NCI-H2081 (cell line): ENCODE data around the gene KANSL1.
"Not testable (repeated sequence)": the region's sequence is repeated elsewhere in the genome, so short reads cannot be mapped to it uniquely, and the experiment has no call there.

Source experiments
- DNase-seq, 2 experiments: peaks; one replicate each; lab custom pipeline; 2025; lab: John Stamatoyannopoulos, UW

KANSL1 gene

GRCh38 chr17:46038414-46038813 lies 154.8 kb downstream of the KANSL1 start:
- DNase-seq = no peak

- DNase-seq = no peak
Observed at GRCh38 chr17:46037722-46038255, 155.4 kb downstream of the KANSL1 start.

- no peak for DNase-seq
Observed at GRCh38 chr17:46036491-46036890, 156.7 kb downstream of the KANSL1 start.

GRCh38 chr17:46035112-46035818 lies 158.0 kb downstream of the KANSL1 start:
- DNase-seq = no peak

- DNase-seq = no peak
Observed at GRCh38 chr17:46033392-46033791, 159.8 kb downstream of the KANSL1 start.

- DNase-seq = no peak
Observed at GRCh38 chr17:46032909-46033308, 160.3 kb downstream of the KANSL1 start.

- no peak for DNase-seq
Observed at GRCh38 chr17:46031920-46032319, 161.3 kb downstream of the KANSL1 start.

GRCh38 chr17:46031440-46031839 lies 161.8 kb downstream of the KANSL1 start:
- no peak for DNase-seq

GRCh38 chr17:46030752-46031151 lies 162.5 kb downstream of the KANSL1 start:
- no peak for DNase-seq

- no peak for DNase-seq
Observed at GRCh38 chr17:46029627-46030026, 163.6 kb downstream of the KANSL1 start.

GRCh38 chr17:46028981-46029565 lies 164.2 kb downstream of the KANSL1 start:
- no peak for DNase-seq

GRCh38 chr17:46028374-46028773 lies 164.9 kb downstream of the KANSL1 start:
- no peak for DNase-seq

- DNase-seq = no peak
Observed at GRCh38 chr17:46027976-46028325, 165.3 kb downstream of the KANSL1 start.

- no peak for DNase-seq
Observed at GRCh38 chr17:46027048-46027975, 165.9 kb downstream of the KANSL1 start.

- DNase-seq = no peak
Observed at GRCh38 chr17:46026166-46027047, 166.8 kb downstream of the KANSL1 start.

- no peak for DNase-seq
Observed at GRCh38 chr17:46025510-46026165, 167.6 kb downstream of the KANSL1 start.

GRCh38 chr17:46025060-46025459 lies 168.2 kb downstream of the KANSL1 start:
- DNase-seq = no peak

- DNase-seq = no peak
Observed at GRCh38 chr17:46024590-46024989, 168.6 kb downstream of the KANSL1 start.

GRCh38 chr17:46023783-46024388 lies 169.3 kb downstream of the KANSL1 start:
- DNase-seq = no peak

- not testable (repeated sequence) for DNase-seq
Observed at GRCh38 chr17:46023366-46023765, 169.9 kb downstream of the KANSL1 start.

- no peak for DNase-seq
Observed at GRCh38 chr17:46020998-46021397, 172.2 kb downstream of the KANSL1 start.
